Measurements from ENCODE around the gene KCNAB3. TPM values are rescaled to one million over a fixed set of nuclear protein-coding genes. Genes with fewer than 3 reads are reported as not detected.
A peak's percentile ranks its signal among the peaks of the same experiment; 100 is the strongest.

The KCNAB3 gene
- total RNA-seq, 1 donor from 2014 or later: 9.7 TPM

GRCh38 chr17:7930841-7931631, 1.4 kb upstream of the KCNAB3 start:
- Mint-ChIP-seq H3K27ac (peak overlapping the region; percentile 99), H3K4me1 (peaks cover 37% of the 10 kb centered on the region), H3K36me3 (ENCODE audit: low read depth) (peaks cover 31% of the 10 kb centered on the region), H3K27me3 (no peaks in the 10 kb centered on the region), H3K4me3 (peak overlapping the region; percentile 98), H3K9me3 (no peaks in the 10 kb centered on the region)
- DNase-seq: no peak
- intact Hi-C loops (cut with micrococcal nuclease): loop anchor here (1.0 to 10.0 kb wide), 4 partner anchors 9 to 354 kb away; partner anchors contain the start of genes CHD3, RANGRF, TP53 and WRAP53

GRCh38 chr17:7927596-7927995, 2.1 kb downstream of the KCNAB3 start:
- Mint-ChIP-seq H3K4me3 (no peak overlapping the region), H3K9me3 (no peaks in the 10 kb centered on the region), H3K4me1 (peaks cover 21% of the 10 kb centered on the region), H3K27ac (no peak overlapping the region), H3K27me3 (no peaks in the 10 kb centered on the region), H3K36me3 (ENCODE audit: low read depth) (peaks cover 15% of the 10 kb centered on the region)
- no peak for DNase-seq
- intact Hi-C loops (cut with micrococcal nuclease): no loop called here

DNA sequence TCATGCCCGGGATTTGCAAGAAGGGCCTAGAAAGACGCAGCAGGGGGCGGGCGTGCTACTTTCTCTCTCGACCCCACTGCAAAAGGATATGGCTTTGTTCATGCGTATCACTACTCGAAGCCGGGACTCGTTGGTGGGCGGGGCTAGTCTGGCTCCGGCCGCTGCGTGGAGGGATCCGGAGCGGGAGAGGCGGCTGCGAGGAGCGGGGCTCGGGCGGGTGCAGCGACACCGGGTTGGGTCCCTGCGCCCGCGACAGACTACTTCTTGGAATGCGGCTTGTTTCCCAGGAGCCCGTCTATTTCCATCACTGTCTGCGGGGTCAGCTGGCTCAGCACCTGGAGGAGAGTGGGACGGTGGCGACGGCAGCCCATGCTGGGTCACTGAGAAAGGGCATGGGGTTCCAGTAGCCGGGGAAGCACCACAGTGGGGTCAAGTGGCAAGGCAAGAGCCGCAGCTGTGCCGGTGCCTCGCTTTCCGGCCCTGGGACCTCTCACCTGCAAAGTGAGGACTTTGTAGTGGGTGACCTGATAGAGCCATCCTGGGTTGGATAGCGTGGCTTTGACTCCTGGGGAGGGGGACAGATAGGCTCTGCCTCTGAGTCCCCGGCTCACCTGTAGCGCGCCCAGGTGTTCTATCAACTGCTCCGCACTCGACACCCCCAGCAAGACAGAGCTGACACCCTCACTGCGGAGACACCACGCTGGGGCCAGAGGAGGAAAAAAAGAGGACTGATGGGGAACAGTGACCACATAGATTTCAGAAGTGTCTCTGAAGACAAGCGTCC, 6.6 kb downstream of the KCNAB3 start:
- Mint-ChIP-seq H3K27me3 (no peaks in the 10 kb centered on the region), H3K27ac (peak overlapping the region; percentile 71), H3K9me3 (no peaks in the 10 kb centered on the region), H3K36me3 (ENCODE audit: low read depth) (peaks cover 5% of the 10 kb centered on the region), H3K4me3 (peak overlapping the region; percentile 80), H3K4me1 (peaks cover 19% of the 10 kb centered on the region)
- peak; percentile 95 for DNase-seq
- intact Hi-C loops (cut with micrococcal nuclease): loop anchor here (1.0 kb wide), 1 partner anchor 8 kb away; the partner anchor contains the start of gene TRAPPC1

- peaks cover 3% of the 10 kb centered on the region for H3K36me3 Mint-ChIP-seq (ENCODE audit: low read depth)
- intact Hi-C loops (cut with micrococcal nuclease): loop anchor here (1.0 kb wide), 1 partner anchor 9 kb away; the partner anchor contains the start of gene TRAPPC1
Measured at GRCh38 chr17:7922269-7922844, 7.3 kb downstream of the KCNAB3 start.

GRCh38 chr17:7916808-7917207, 12.8 kb downstream of the KCNAB3 start:
- Mint-ChIP-seq H3K36me3 (ENCODE audit: low read depth) (peaks cover 17% of the 10 kb centered on the region), H3K9me3 (no peaks in the 10 kb centered on the region), H3K27ac (peak overlapping the region; percentile 79), H3K4me1 (peaks cover 30% of the 10 kb centered on the region), H3K4me3 (peak overlapping the region; percentile 97), H3K27me3 (no peaks in the 10 kb centered on the region)
- intact Hi-C loops (cut with micrococcal nuclease): loop anchor here (10.0 kb wide), 1 partner anchor 198 kb away; the partner anchor contains the start of gene ALOXE3
- DNase-seq: peak; percentile 70

More at GRCh38 chr17:7922269-7922844, 7.3 kb downstream of the KCNAB3 start:
- Mint-ChIP-seq H3K27ac (peak overlapping the region; percentile 71), H3K4me1 (peaks cover 19% of the 10 kb centered on the region), H3K27me3 (no peaks in the 10 kb centered on the region), H3K9me3 (no peaks in the 10 kb centered on the region), H3K4me3 (peak overlapping the region; percentile 80)
- no peak for DNase-seq

GRCh38 chr17:7916385-7916682, 13.3 kb downstream of the KCNAB3 start:
- peaks cover 27% of the 10 kb centered on the region for H3K4me1 Mint-ChIP-seq
- no peaks in the 10 kb centered on the region for H3K27me3 Mint-ChIP-seq
- peak overlapping the region; percentile 97 for H3K4me3 Mint-ChIP-seq
- H3K36me3 Mint-ChIP-seq (ENCODE audit: low read depth): peaks cover 17% of the 10 kb centered on the region
- intact Hi-C loops (cut with micrococcal nuclease): loop anchor here (10.0 kb wide), 1 partner anchor 198 kb away; the partner anchor contains the start of gene ALOXE3
- H3K27ac Mint-ChIP-seq: peak overlapping the region; percentile 79
- DNase-seq: no peak
- no peaks in the 10 kb centered on the region for H3K9me3 Mint-ChIP-seq

- Mint-ChIP-seq H3K9me3 (no peaks in the 10 kb centered on the region), H3K4me1 (peaks cover 26% of the 10 kb centered on the region), H3K4me3 (peak within 1 kb of the TSS; percentile 97), H3K27me3 (no peaks in the 10 kb centered on the region), H3K36me3 (ENCODE audit: low read depth) (peaks cover 22% of the 10 kb centered on the region), H3K27ac (peak within 1 kb of the TSS; percentile 97)
- DNase-seq: peak; percentile 94
- intact Hi-C loops (cut with micrococcal nuclease): loop anchor here (1.0 to 10.0 kb wide), 4 partner anchors 17 to 199 kb away; partner anchors contain the start of genes ALOXE3, CNTROB and NAA38
Measured at GRCh38 chr17:7915611-7916384, 13.9 kb downstream of the KCNAB3 start, which contains the start of gene RNF227. Gene RNF227 (minus strand): TSS chr17:7916289. CDS start chr17:7916195, 94 bp downstream.

DNA sequence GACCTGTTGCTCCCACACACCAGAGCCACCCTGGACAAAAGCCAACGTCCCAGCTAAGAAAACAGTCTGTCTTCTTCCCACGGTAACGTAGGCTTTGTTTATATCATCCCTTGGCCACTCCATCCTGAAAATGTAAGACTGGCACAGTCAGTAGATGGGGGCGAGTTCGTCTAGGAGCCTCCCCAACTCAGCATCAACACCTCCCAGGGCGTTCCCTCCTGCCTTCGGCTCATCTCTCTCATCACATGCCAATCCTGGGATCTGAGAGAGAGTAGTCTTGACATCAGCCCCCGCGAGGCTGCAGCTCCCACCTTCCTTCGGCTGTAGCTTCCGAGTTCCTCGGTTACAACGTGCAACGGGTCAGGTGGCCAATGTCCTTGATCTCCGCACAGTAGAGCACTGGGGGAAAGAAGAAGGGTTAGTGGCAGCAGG, 14.5 kb downstream of the KCNAB3 start:
- no peaks in the 10 kb centered on the region for H3K9me3 Mint-ChIP-seq
- intact Hi-C loops (cut with micrococcal nuclease): loop anchor here (1.0 to 10.0 kb wide), 4 partner anchors 17 to 200 kb away; partner anchors contain the start of genes ALOXE3, CNTROB and NAA38
- H3K36me3 Mint-ChIP-seq (ENCODE audit: low read depth): peaks cover 28% of the 10 kb centered on the region
- peaks cover 26% of the 10 kb centered on the region for H3K4me1 Mint-ChIP-seq
- peak overlapping the region; percentile 97 for H3K27ac Mint-ChIP-seq
- no peak for DNase-seq
- peak overlapping the region; percentile 97 for H3K4me3 Mint-ChIP-seq
- H3K27me3 Mint-ChIP-seq: no peaks in the 10 kb centered on the region

DNA sequence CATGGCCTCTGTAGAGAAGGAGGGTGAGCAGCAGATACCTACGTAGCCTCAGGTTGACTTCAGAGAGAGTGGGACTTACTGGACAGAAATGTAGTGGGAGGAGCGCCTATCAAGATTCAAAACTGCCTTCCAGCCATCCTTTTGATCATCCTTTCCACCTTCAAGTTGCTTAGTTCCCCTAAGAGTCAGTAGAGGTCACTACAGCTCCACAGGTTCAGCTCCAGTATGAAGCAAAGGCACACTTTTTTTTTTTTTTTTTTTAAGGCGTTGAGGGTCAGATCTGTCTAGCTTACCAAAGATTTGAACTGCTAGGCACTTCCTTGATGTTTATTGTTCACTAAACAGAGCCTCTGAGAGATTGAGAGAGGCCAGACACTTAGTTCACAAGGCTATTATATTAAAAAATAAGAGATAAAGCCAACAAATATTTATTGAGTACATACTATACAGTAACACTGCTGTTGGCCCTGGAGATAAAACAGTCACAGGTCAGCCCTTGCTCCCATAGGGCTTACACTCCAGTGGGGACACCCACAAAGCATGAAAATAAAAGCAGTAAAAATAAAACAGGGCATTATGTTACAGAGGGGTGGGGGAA, 16.6 kb downstream of the KCNAB3 start:
- intact Hi-C loops (cut with micrococcal nuclease): loop anchor here (1.0 to 10.0 kb wide), 4 partner anchors 75 to 202 kb away; partner anchors contain the start of gene ALOXE3
- peak; percentile 88 for DNase-seq
- H3K27me3 Mint-ChIP-seq: no peaks in the 10 kb centered on the region
- H3K27ac Mint-ChIP-seq: peak overlapping the region; percentile 58
- no peaks in the 10 kb centered on the region for H3K9me3 Mint-ChIP-seq
- H3K4me1 Mint-ChIP-seq: peaks cover 28% of the 10 kb centered on the region
- peaks cover 47% of the 10 kb centered on the region for H3K36me3 Mint-ChIP-seq (ENCODE audit: low read depth)
- H3K4me3 Mint-ChIP-seq: peak overlapping the region; percentile 24

DNA sequence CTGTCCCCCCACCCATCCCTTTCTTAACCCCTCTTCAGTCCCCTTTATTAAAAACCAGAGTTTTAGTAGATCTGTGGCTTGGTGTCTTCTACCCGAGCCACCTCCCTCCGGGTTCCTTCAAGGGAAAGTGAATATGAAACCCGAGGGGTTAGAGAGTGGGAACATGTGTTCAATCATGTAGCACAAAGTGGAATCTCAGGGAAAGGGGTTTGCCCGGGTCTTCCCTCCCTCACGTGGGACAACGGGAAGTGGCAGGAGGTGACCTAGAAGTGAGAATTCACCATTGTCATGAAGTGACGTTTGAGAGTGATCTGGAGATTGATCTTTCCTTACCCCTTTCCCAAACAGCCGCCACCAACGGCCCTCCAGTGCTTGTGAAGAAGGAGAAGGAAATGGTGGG, 18.5 kb downstream of the KCNAB3 start:
- no peak overlapping the region for H3K4me3 Mint-ChIP-seq
- intact Hi-C loops (cut with micrococcal nuclease): loop anchor here (5.0 to 10.0 kb wide), 2 partner anchors 146 to 204 kb away; partner anchors contain the start of gene ALOXE3
- DNase-seq: no peak
- H3K27me3 Mint-ChIP-seq: no peaks in the 10 kb centered on the region
- H3K9me3 Mint-ChIP-seq: no peaks in the 10 kb centered on the region
- H3K36me3 Mint-ChIP-seq (ENCODE audit: low read depth): peaks cover 63% of the 10 kb centered on the region
- H3K4me1 Mint-ChIP-seq: peaks cover 20% of the 10 kb centered on the region
- no peak overlapping the region for H3K27ac Mint-ChIP-seq

GRCh38 chr17:7910711-7911110, 18.9 kb downstream of the KCNAB3 start:
- intact Hi-C loops (cut with micrococcal nuclease): loop anchor here (5.0 to 10.0 kb wide), 2 partner anchors 147 to 204 kb away; partner anchors contain the start of gene ALOXE3
- Mint-ChIP-seq H3K4me1 (peaks cover 20% of the 10 kb centered on the region), H3K27ac (no peak overlapping the region), H3K9me3 (no peaks in the 10 kb centered on the region), H3K4me3 (no peak overlapping the region), H3K36me3 (ENCODE audit: low read depth) (peaks cover 67% of the 10 kb centered on the region), H3K27me3 (no peaks in the 10 kb centered on the region)
- DNase-seq: no peak

DNA sequence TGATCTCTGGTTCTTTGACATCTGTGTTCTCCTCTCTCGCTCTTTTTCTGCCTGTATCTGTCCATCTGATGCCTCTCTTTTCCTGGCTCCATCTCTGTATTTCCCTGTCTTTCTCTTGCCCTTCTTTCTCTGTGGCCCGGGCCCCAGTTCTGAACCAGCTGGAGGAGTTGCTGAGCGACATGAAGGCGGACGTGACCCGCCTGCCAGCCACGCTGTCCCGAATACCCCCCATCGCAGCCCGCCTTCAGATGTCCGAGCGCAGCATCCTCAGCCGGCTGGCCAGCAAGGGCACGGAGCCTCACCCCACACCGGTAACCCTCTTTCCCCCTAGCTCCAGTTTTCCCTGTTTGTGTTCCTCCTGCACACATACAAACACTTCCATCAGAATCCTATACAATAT, 19.4 kb downstream of the KCNAB3 start:
- Mint-ChIP-seq H3K27ac (no peak overlapping the region), H3K36me3 (ENCODE audit: low read depth) (peaks cover 69% of the 10 kb centered on the region), H3K4me1 (peaks cover 18% of the 10 kb centered on the region), H3K4me3 (no peak overlapping the region), H3K9me3 (no peaks in the 10 kb centered on the region), H3K27me3 (no peaks in the 10 kb centered on the region)
- DNase-seq: no peak
- intact Hi-C loops (cut with micrococcal nuclease): loop anchor here (5.0 to 10.0 kb wide), 2 partner anchors 147 to 205 kb away; partner anchors contain the start of gene ALOXE3
